Endodermal cell (in vitro differentiated cells): ENCODE data around the gene SULT1A2. TPM values are rescaled to one million over a fixed set of nuclear protein-coding genes. Genes with fewer than 3 reads are reported as not detected.

Experiments
- DNase-seq: peaks from one replicate; pipeline ENCODE4 v3.0.0-alpha.2; 2017
- H3K27ac ChIP-seq: 2 replicates; pipeline ENCODE4 v1.5.1; 2013; ENCODE audit warnings: mild to moderate bottlenecking, low read depth, low read length, moderate library complexity
- H3K27me3 ChIP-seq: 2 replicates; pipeline ENCODE4 v1.6.1; 2013; ENCODE audit warnings: mild to moderate bottlenecking, low read length, moderate library complexity; ENCODE audit not compliant: insufficient read depth, control insufficient read depth, poor library complexity, severe bottlenecking
- H3K36me3 ChIP-seq: 2 replicates; pipeline ENCODE4 v1.7.0; 2013; ENCODE audit warnings: mild to moderate bottlenecking, low read length, moderate library complexity; ENCODE audit not compliant: control insufficient read depth, insufficient read depth
- H3K4me1 ChIP-seq: one replicate; pipeline ENCODE4 v1.7.0; 2013; ENCODE audit warnings: low read length; ENCODE audit not compliant: control insufficient read depth, insufficient read depth
- H3K4me3 ChIP-seq: 2 replicates; pipeline ENCODE4 v1.5.1; 2013; ENCODE audit warnings: mild to moderate bottlenecking, low read length, moderate library complexity
- H3K9ac ChIP-seq: 2 replicates; pipeline ENCODE4 v1.6.1; 2013; ENCODE audit warnings: mild to moderate bottlenecking, low read length, moderate library complexity; ENCODE audit not compliant: poor library complexity, severe bottlenecking; ENCODE audit errors: extremely low read depth
- H3K9me3 ChIP-seq: 2 replicates; pipeline ENCODE4 v1.6.1; 2013; ENCODE audit warnings: mild to moderate bottlenecking, low read length, moderate library complexity; ENCODE audit not compliant: control insufficient read depth
- H3K27ac Mint-ChIP-seq: 2 replicates; pipeline ENCODE4 v1.8.0; 2020; ENCODE audit warnings: mixed read lengths
- H3K27me3 Mint-ChIP-seq: 2 replicates; pipeline ENCODE4 v1.8.0; 2021; ENCODE audit warnings: mild to moderate bottlenecking, mixed read lengths; ENCODE audit not compliant: insufficient read depth
- H3K36me3 Mint-ChIP-seq: 2 replicates; pipeline ENCODE4 v1.8.0; 2020; ENCODE audit warnings: low read depth, mixed read lengths
- H3K4me1 Mint-ChIP-seq: 2 replicates; pipeline ENCODE4 v1.8.0; 2020; ENCODE audit warnings: mixed read lengths
- H3K4me3 Mint-ChIP-seq: 2 replicates; pipeline ENCODE4 v1.8.0; 2020; ENCODE audit warnings: mild to moderate bottlenecking, moderate library complexity, mixed read lengths
- H3K9me3 Mint-ChIP-seq: 2 replicates; pipeline ENCODE4 v1.8.0; 2020; ENCODE audit warnings: mild to moderate bottlenecking, mixed read lengths
- WGBS, 2 experiments: methylation state at CpG; one replicate each; pipeline versions ENCODE4 v1.1.5 to v1.1.7; 2013; ENCODE audit warnings: missing lambda C conversion rate in 2 of 2, mixed read lengths in 1 of 2; ENCODE audit not compliant: insufficient coverage in 1 of 2, insufficient read length in 1 of 2; 5-methylcytosine and 5-hydroxymethylcytosine counted together
- total RNA-seq, 2 donors: library from RNA; stranded (reverse); fragmentation: NEBNext Ultra II Directional in 1 of 2; extraction: Animal tissue kit (Norgen Biotek cat#: 25700) in 1 of 2; gene quantifications; 2 replicates in 1 of 2; 3 replicates in 1 of 2; pipeline ENCODE4 v1.2.1, GENCODE V29; 2021
- TF ChIP-seq, protein P1 (sequence below): fragments of 200-600 bp; sonication (generic); conservative IDR thresholded peaks from 2 replicates; pipeline ENCODE4 v1.5.0; 2021; ENCODE audit warnings: antibody characterized with exemption, mild to moderate bottlenecking

SULT1A2 gene
- total RNA-seq, 2 donors from 2014 or later: 0.29 to 1.9 TPM

DNA sequence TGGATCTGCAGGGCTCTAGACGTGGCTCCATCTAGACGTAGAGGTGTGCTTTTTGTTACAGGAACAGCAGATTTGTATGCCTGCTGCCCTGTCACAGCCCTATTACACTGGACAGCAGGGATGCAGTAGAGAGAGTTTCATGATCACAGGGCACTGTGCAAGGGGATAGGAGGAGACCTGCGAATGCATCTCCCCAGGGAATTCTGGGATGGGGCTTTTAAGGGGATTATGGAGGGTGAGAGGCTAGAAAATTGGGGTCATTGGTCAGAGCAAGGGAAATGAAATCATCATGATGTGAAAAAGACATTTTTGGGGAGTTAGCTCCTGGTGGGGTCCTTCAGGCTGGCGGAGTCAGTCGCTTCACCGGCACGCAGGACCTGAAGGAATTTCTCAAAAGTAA lies 54.2 kb downstream of the SULT1A2 start:
- Histone ChIP-seq H3K27me3 (no peaks in the 10 kb centered on the region), H3K9me3 (no peaks in the 10 kb centered on the region), H3K4me1 (no peaks in the 10 kb centered on the region), H3K36me3 (no peaks in the 10 kb centered on the region), H3K4me3 (no peak overlapping the region), H3K27ac (no peak overlapping the region), H3K9ac (no peak overlapping the region)
- Mint-ChIP-seq H3K27ac (no peak overlapping the region), H3K4me1 (no peaks in the 10 kb centered on the region), H3K9me3 (no peaks in the 10 kb centered on the region), H3K36me3 (no peaks in the 10 kb centered on the region), H3K4me3 (no peak overlapping the region), H3K27me3 (no peaks in the 10 kb centered on the region)
- no peak for DNase-seq
- WGBS, 2 experiments: 92 to 95% methylated on average over 4 to 7 of the region's 7 CpGs
- TF ChIP-seq, protein P1, sequence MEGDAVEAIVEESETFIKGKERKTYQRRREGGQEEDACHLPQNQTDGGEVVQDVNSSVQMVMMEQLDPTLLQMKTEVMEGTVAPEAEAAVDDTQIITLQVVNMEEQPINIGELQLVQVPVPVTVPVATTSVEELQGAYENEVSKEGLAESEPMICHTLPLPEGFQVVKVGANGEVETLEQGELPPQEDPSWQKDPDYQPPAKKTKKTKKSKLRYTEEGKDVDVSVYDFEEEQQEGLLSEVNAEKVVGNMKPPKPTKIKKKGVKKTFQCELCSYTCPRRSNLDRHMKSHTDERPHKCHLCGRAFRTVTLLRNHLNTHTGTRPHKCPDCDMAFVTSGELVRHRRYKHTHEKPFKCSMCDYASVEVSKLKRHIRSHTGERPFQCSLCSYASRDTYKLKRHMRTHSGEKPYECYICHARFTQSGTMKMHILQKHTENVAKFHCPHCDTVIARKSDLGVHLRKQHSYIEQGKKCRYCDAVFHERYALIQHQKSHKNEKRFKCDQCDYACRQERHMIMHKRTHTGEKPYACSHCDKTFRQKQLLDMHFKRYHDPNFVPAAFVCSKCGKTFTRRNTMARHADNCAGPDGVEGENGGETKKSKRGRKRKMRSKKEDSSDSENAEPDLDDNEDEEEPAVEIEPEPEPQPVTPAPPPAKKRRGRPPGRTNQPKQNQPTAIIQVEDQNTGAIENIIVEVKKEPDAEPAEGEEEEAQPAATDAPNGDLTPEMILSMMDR: no peak

Other genes with a start within 250 kb of the SULT1A2 start
- gene NPIPB6, start 233.5 kb downstream of the SULT1A2 start, total RNA-seq: 1 to 10 TPM; 1.8 to 3.5 TPM
- gene EIF3CL, start 193.2 kb downstream of the SULT1A2 start, total RNA-seq: 10 to 100 TPM; 38.1 to 54.3 TPM
- gene NPIPB7, start 124.7 kb downstream of the SULT1A2 start, total RNA-seq: under 1 TPM in 1 of 2 donors, not detected in 1; 0.29 TPM
- 10 to 100 TPM; 29.9 to 30.2 TPM for gene CLN3, start 105.0 kb downstream of the SULT1A2 start, total RNA-seq
- gene APOBR, start 102.4 kb downstream of the SULT1A2 start, total RNA-seq: not detected
- not detected for gene IL27, start 90.2 kb downstream of the SULT1A2 start, total RNA-seq
- gene NUPR1, start 58.1 kb downstream of the SULT1A2 start, total RNA-seq: not detected
- gene SGF29, start 43.1 kb downstream of the SULT1A2 start, total RNA-seq: 10 to 100 TPM; 16.5 to 18.9 TPM
- 1 to 10 TPM; 4.3 to 7.2 TPM for gene SULT1A1, start 13.0 kb upstream of the SULT1A2 start, total RNA-seq
- gene NPIPB8, start 41.0 kb upstream of the SULT1A2 start, total RNA-seq: under 1 TPM in 1 of 2 donors, not detected in 1; 0.35 TPM
- 100 to 1,000 TPM; 697 to 784 TPM for gene EIF3C, start 114.4 kb upstream of the SULT1A2 start, total RNA-seq
- 1 to 10 TPM; 3.3 to 4.8 TPM for gene NPIPB9, start 154.7 kb upstream of the SULT1A2 start, total RNA-seq
- gene ATXN2L, start 225.9 kb upstream of the SULT1A2 start, total RNA-seq: 100 to 1,000 TPM; 242 to 264 TPM
- gene TUFM, start 249.3 kb upstream of the SULT1A2 start, total RNA-seq: 100 to 1,000 TPM; 158 to 165 TPM